Activated T-cell treated with anti-CD3 and anti-CD28 coated beads, Interleukin-2, amount 50 U/mL, for 48 hours (primary cell): ENCODE data around the gene GSK3B.

Source experiments
- DNase-seq, 2 experiments: peaks; one replicate each; pipeline ENCODE4 v3.0.0-alpha.2; 2020

GSK3B gene

GRCh38 chr3:119809249-119810017 is 284.8 kb downstream of the GSK3B start:
- no peak for DNase-seq

- no peak for DNase-seq
Measured at GRCh38 chr3:119808843-119809242, 285.4 kb downstream of the GSK3B start.

- no peak for DNase-seq
Measured at GRCh38 chr3:119808244-119808643, 286.0 kb downstream of the GSK3B start.

- DNase-seq: no peak
Measured at GRCh38 chr3:119800844-119801243, 293.4 kb downstream of the GSK3B start.

GRCh38 chr3:119796785-119797184 is 297.5 kb downstream of the GSK3B start:
- no peak for DNase-seq

DNA sequence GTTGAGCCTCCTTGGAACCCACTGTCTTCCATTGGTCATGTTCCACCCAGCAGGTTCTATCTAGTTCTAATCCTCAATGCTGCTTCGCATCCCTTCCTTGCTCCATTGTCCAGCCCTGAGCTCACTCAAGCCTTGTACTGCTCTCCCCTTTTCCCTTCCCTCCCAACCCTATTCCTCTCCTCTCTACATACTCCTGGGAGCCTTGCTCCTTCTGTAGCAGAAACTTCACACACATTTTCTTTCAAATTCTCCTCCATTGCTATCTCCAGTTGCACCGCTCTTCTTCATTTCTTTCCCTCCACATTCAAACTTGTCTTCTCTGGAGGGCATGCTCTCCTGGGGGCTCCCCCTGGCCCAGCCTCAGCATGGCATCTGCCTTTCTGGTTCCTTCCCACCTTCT is 297.9 kb downstream of the GSK3B start:
- DNase-seq: no peak

DNA sequence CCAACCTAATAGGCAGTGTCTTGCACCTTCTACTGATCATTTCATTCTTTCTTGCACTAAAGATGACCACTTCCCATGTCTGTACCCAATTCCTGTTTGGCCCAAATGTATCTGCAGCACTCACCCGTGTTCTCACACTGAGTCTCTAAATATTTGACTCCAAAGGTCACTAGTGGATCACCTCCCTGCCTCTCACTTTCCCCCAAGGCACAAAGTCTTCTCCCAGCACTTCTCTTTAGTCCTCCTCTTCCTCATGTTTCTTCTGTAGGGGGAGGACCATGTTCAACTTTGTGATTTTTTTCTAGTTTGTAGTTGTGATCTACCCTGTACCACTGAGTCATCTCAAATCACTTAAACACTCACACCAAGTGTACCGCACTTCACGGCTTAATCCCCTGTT is 298.4 kb downstream of the GSK3B start:
- no peak for DNase-seq

DNA sequence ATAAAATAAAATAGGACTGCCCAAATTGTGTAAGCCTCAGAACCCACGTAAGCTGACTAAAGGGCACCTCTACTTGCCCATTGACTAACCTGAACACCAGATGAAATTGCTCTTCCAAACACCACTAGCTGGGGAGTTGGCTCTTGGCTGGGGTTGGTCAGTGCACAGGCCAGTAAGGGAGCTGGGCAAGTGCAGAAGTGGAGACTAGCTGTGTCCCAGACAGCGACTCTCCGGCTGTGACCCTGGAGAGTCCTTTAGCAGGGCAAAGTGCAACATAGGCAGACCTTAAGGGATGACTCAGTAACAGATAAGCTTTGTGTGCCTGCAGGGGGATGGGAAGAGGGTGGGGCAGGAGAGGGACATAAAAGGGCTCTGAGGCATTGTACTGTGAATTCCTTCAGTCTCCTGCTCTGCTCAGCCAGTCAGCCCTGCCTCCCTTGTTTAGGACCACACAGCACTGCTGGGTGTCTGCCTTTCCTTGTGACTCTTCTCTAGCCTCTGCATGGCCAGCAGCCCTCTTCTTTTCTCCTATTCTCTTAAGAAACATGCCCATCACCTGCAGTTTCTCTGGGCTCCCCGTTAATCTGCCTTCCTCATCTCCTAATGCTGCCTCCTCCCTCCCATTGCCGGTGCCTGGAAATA is 299.2 kb downstream of the GSK3B start:
- no peak for DNase-seq

GRCh38 chr3:119794401-119794800 is 299.8 kb downstream of the GSK3B start:
- DNase-seq: no peak

- DNase-seq: no peak
Measured at GRCh38 chr3:119792270-119792669, 302.0 kb downstream of the GSK3B start.

- no peak for DNase-seq
Measured at GRCh38 chr3:119790369-119790768, 303.9 kb downstream of the GSK3B start.

GRCh38 chr3:119786409-119786808 is 307.8 kb downstream of the GSK3B start:
- no peak for DNase-seq

DNA sequence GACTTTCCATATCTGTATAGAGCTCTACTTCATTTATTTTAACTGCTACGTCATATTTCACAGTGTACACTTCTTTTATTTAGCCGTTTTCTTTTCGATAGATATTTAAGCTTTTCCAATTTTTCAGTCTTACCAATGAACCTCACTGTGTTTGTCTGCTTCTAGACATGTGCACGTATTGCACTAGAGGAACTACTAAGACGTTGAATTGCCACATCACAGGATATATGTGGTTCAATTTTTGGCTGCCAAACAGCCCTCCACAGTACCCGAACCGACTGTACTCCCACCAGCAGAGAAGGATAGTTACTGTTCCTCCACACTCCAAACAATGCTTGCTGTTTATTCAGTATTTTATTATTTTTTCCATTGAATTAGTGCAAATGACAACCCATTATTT is 310.4 kb downstream of the GSK3B start:
- DNase-seq: no peak

GRCh38 chr3:119783255-119783654 is 311.0 kb downstream of the GSK3B start:
- no peak for DNase-seq

- DNase-seq: no peak
Measured at GRCh38 chr3:119782460-119782859, 311.8 kb downstream of the GSK3B start.

GRCh38 chr3:119781330-119782198 is 312.7 kb downstream of the GSK3B start, which contains the start of gene NR1I2:
Gene NR1I2, plus strand, starts transcription at chr3:119782101.
- DNase-seq: no peak

DNA sequence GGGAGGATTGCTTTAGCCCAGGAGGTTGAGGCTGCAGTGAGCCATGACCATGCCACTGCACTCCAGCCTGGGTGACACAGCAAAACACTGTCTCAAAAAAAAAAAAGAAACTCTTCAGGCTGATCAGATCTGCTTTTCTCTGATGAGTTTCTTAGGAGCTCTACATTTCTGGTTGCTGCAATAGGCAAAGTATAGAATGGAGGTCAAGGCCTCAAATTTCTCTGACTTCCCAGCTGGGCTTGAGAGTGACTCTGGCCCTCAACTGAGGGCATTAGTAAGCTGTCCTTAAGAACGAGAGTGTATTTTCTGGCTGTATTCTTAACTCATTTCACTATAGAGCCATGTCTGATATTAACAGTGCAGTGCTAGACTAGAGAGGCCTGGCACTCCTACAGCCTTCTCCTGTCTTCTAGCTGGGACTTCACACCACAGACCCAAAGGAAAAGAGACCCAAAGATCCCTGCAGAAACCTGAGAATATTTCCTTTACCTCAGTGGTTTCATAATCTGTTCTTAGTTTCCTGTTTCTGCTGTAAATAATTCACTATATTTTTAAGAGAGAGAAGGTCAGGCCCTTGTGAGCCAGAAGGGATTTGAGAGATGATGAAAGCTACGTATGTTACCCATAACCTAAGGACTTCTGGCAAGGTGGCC is 314.4 kb downstream of the GSK3B start:
- DNase-seq: no peak

DNA sequence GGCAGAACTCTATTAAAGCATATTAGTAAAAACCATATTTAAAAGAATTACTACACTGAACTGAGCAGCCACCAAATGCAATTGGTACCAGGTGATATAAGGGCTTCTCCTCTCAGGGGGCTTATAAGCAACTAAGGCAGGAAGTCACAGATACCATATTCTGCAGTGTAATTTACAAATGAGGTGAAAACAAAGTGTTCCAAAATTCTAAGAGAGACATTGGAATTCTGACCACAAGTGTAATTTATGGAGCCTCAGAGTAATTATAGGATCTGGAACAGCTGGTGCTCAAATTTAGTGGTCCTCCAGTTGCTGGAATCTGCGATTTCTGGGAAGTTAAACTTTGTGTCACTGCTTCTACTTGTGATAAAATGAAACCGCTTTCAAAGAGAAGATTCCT is 315.4 kb downstream of the GSK3B start:
- DNase-seq: no peak

DNA sequence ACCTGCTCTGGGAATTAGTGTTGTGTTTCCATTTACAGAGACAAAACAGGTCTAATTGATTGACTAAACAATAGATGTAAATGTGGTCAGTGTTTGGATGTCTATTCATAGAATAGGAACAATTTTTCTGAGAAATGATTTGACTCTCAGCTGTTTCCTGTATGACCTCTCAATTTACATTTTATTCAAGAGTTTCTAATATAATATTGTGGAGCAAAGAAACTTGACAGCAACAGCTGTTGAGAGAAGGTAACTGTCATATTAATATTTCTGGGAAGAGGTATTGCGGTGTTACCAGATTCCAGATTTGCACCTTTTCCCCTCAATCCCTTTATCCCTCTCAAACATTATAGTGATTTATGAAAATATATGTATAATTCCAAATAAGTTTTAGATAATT is 316.1 kb downstream of the GSK3B start:
- no peak for DNase-seq

- no peak for DNase-seq
Measured at GRCh38 chr3:119776304-119776703, 317.9 kb downstream of the GSK3B start.

DNA sequence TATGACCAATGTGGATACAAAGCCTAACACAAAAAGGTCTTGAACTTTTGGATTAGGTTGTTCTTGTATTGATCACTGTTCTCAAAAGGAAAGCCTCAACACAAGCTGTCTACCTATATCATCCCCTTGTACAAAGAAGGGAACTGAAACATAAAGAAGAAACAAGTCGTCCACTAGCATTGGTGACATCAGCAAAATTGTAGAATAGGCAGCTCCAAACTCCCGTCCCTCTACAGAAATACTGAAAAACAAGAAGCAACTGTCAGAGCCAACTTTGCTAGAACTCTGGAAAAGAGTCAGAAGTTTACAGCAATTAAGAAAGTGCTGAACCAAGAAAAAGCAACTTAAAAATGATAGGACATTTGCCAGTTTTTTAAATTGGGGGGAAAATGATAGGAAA is 319.8 kb downstream of the GSK3B start:
- DNase-seq: no peak
